Medulla oblongata (tissue), 1 donor: ENCODE measurements around the gene CFAP157.
A peak's percentile ranks its signal among the peaks of the same experiment; 100 is the strongest.
"Not testable (repeated sequence)": the region's sequence is repeated elsewhere in the genome, so short reads cannot be mapped to it uniquely, and the experiment has no call there.

Experiments used
- DNase-seq: peaks from one replicate; pipeline ENCODE4 v3.0.0-alpha.2; 2015; ENCODE audit errors: extremely low spot score

The CFAP157 gene

DNA sequence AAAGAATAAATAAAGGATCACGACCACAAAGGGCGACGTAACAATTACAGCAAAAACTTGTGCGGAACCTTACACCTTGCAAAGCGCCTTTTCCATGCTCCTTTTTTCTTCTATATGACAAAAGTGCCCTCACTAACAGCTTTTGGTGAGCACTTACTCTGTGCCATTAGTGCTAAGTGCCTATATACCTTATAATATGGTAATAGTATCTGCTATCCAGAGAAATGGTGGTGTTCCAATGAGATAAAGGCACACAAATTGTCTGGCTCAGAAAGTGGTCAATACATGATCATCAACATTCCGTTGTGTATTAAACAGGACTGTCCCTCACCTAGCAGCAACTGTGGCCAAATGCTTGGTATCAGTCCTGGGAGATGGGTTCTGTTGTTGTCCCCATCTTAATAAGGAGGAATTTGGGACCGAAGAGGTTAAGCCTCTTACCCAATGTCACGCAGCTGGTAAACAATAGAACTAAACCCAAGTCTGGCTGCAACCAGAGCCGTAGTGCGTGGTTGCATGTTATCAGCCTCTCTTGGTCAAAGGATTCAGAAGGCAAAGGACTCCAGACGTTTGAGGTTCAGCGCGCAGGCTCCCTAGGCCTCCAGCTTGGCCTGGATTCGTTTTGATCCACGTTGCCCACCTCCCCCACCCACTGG lies 28.9 kb downstream of the CFAP157 start:
- DNase-seq, result no peak

DNA sequence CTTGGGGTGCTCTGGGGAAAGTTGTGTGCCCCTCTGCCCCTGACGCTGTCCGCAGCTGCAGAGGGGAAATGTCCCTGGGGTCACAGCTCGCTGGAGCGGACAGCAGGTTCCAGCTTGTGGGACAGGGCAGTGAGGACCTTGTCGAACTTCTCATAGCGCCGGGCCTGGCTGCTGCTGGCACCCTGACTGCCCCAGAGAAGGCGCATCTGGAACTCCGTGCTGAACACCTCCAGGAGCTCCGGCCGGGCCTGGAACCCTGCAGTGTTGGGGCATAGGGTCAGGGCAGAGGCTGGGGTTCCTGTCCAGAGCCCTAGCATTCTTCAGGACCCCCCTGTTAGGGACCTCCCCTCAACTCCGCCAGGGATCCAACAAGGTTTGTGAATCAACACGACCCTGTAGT lies 31.9 kb downstream of the CFAP157 start:
- DNase-seq, result no peak

DNA sequence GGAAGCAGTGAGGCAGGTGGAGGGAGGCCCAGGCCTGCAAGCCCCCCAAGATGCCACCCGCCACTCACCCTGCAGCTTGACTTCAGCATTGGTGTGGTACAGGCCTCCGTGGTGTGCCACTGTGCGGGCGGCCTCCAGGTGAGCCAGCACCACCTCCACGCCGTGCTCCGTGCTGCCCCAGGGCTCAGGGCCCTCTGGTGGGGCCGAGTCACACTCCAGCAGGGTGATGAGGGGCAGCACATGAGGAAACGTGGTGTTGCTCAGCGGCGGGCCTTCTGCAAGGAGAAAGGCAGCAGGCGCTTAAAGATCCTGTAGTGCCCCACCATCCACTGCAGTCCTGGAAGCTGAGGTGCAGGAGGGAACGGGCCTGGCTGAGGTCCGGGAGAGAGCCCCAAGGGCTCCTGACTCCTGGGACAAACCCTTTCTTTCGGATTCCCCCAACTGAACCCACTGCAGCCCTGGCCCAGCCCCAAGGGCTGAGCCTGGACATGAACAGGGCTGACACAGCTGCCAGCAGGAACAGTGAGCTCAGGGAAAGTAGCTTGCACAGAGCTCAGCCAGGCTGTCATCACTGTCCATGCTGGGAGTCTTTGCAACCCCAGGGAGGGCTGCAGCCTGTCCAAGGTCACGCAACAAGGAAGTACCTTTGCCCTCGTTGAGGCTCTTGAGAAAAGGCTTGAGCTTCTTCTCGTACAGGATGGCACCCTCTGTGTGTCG lies 33.0 kb downstream of the CFAP157 start:
- DNase-seq, result no peak

DNA sequence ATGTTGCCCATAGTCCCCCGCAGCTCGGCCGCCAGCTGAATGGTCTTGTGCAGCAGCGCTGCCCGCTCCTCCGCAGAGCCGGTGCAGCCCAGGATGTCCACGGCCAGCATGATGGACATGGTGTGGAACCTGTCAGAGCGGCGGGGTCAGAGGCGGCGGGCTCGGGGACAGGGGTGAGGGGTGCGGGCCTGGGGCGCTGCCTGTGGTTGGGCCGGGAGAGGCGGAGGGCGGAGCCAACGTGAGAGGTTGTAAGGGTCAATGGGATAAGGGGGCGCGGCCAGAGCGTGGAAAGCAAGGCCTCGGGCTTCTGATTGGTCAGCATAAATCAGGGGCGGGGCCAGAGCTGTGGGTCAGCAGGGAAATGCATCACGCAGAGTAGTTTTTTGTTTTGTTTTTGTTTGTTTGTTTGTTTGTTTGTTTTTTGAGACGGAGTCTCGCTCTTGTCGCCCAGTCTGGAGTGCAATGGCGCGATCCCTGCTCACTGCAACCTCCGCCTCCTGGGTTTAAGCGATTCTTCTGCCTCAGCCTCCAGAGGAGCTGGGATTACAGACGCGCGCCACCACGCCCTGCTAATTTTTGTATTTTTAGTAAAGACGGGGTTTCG lies 35.1 kb downstream of the CFAP157 start:
- peak; percentile 88 for DNase-seq

DNA sequence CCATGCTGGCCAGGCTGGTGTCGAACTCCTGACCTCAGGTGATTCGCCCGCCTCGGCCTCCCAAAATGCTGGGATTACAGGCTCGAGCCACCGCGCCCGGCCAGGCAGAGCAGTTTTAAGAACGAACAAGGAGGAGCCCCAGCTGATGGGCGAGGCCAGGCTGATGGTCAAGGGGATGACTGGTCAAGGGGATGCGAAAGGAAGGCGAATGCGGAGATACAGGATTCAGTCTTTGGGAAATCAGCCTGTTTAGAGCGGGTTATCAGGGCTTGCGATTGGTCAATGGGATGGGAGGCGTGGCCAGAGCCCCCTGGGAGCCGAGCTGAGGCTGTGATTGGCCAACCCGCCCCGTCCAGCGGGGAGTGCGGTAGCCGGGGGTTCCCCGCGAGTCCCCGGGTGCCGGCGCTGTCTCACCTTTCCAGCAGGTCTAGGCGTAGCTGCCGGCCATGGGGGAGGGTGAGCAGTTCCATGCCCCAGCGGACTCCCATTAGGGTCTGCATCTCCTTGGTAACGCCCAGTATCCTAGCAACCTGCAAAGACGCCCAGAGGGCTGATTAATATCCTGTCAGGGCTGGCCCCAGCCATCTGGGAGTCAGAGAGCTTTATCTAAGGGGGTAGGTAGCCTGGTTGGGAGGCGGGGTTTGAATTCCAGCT lies 35.8 kb downstream of the CFAP157 start:
- DNase-seq, result peak; percentile 25

DNA sequence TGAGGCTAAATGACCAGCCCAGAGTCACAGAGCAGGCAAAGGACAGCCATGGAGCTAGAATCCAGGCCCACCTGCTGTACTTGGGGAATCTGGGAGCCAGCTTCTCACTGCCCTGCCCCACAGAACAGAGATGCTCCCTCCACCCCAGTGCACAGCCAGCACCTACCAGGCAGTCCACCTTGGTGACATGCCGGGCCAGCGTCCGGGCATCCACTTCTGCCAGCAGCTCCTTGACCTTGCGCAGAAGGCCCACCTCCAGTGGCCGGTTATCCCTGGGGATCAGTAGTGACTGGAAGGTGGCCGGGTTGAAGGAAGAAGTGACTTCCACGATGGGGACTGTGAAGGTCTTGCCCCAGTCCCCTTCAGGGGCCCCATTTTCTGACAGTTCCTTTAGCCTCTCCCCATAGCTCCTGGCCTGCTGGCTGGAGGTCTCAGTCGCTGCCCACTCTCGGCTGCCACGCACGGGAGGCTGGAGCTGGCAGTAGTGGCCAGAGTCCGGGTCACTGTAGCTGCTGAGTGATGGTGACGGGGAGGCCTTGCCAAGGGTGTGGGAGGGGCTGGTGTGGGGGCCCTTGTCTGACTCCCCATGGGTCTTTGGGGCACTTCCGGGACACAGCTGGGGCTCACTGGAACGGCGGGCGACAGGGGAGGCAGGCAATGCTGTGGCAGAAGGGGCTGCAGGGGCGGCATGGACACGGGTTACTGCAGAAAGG lies 37.8 kb downstream of the CFAP157 start:
- no peak for DNase-seq

DNA sequence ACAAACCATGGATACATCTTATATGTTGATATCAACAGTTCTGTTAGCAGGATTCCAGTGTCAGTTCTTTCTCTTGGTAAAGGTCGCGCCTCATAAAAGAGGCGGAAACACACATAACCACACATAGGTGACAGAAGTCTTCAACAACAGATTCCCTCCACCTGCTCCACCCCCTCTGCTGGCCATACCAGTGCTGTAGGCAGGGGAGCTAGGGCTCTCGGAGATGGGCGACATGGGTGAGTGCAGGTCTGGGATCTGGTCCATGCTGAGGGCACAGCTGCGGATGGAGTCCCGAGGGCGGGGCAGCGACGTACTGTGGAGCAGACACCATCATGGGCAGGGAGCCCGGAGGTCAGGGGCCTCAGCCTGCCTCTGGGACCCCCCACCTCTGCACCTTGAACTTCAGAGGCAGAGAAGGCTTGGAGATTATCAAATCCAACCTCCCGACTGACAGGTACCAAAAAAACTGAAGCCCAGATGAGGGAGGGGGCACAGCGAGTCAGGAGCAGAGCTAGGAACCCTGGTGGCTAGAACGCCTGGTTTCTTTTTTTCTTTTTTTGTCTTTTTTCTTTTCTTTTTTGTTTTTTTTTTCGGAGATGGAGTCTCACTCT lies 40.3 kb downstream of the CFAP157 start:
- DNase-seq, result no peak

DNA sequence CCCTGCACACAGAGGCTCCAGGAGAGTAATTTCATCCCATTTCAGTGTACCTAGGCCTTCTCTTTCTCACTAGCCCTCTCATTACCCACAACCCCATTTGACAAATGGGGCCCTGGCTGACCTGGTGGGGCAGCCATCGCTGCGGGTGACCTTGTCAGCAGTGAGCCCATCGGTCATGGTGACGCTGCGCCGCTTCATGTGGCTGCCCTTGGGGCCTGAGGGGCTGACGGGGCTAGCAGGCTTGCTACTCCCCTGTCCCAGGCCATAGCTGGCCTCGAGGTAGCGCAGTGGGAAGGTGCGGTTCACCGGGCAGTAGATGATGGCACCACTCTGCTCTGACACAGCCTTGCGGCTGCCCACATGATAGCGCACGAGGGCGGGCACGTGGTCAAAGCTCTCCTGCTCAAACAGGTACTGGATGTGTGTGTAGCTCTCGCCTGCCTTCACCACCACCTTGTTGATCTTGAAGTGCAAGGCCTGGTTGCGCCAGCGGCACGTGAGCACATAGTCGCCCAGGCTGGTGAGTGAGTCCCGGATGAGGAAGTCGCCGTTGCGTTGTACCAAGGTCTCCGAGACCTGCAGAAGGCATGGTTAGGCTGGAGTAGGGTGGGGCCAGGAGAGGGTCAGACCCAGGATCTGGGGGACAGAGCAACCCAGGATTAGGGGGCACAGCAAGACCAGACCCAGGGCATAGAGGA lies 42.5 kb downstream of the CFAP157 start:
- DNase-seq, result no peak

DNA sequence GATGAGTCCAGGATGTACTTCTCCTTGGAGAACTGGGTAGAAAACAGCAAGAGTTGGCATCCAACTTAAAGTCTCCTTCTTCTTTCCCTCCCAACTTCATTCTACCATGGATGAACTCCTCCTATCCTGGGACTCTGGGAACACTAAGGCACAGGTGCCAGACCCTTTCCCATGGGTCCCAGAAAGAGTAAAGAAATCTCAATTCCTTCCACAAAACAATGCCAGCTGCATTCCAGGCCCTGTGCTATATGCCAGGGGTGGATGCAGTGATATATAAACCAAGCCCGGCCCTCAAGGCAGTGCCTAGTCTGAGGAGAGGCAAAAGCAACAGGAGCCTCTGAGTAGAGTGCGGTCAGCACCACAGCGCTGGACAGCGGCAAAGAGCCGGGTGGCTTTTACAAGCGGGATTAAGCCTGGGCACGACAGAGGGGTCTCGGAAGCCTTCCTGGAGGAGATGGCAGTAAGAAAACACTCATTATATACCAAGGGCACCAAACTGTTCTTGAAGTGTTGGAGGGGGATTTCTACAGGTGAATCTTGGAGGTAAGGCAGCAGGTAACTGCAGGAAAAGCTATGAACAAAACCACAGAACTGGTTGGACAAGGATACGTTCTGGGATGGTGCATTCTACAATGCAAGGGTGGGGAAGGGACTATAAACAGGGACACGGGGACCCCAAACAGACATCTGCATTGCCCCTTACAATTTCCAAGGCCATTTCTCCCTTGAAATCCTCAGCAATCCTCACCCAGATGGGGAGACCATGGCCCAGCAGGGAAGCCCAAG lies 44.7 kb downstream of the CFAP157 start:
- DNase-seq, result no peak

DNA sequence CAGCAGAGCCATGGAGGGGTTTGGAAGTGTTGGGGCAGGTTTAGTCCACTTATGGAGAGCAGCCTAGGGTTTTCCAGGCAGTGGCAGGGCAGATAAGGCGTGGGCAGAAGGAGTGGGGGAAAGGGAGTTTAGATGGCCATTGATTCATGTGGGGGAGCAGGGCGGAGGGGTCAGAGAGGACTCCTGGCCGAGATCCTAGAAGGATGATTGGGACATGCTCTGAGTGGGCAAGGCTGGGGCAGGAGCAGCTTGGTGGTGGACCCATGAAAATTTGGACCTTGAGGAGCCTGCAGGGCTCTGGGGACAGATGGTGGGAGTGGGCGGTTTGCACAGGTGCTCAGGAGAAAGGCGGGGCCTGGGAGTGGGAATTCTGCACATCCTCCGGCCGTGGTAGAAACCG lies 46.4 kb downstream of the CFAP157 start:
- DNase-seq, result no peak

DNA sequence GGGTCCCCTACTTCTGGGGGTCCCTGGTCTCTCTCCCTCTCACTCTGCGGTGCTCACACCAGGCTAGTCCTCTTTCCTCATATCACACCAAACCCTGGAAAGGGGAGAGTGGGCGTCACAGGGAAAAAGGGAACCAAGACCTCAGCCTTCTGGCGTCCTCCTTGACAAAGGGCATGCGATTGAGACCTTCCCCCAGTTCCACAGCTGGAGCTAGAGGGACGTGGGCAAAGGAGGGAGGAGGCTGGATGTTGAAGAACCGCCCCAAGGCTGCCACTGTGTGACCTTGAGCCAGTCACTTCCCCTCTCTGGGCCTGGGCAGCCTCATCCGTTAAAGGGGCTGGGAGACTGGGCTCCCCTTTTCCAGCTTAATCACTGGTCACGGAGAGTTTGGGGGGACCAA lies 46.8 kb downstream of the CFAP157 start:
- DNase-seq, result no peak

DNA sequence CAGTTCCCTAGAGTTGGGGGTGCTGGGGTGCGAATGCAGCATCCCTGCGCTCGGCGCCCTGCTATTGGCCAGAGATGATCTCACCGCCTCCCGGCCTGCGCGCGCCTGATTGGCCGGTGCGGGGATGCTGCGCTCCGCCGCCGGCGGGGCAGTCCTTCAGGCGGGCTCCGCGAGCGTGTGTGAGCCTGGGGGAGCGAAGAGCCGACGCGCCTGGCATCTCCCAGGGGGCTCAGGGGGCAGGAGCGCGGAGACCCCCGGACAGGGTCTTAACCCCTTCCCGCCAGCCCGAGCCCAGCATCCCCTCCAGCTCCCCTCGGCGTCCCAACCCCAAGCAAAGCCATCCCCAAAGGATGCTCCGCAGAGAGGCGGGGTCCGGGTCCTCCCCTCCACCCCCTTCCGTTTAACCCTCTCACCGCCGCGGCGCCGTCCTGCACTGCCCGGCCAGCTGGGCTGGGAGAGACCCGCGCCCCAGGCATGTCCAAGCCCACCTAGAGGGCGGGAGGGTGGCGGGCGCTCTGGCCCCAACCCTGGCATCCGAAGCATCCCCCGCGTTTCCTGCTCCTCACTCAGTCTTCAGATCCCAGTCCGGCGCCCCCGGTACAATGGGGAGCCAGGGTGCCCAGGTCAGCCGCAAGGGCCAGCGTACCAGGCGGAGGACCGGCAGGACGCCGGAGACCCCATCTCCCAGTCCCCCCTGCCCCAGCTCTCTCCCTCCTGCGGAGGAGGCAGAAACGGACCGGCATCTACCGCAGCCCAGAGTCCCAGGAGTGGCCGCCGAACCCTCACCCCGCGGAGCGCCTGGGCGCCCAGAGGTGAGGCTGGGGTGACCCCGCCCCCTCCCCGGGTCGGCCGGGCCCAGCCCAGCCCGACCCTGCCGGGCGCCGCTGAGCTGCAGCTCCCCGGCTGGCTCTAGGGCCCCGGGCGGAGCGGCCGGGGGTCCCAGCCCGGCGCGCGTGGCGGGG lies 47.6 kb downstream of the CFAP157 start:
- DNase-seq, result peak; percentile 15

DNA sequence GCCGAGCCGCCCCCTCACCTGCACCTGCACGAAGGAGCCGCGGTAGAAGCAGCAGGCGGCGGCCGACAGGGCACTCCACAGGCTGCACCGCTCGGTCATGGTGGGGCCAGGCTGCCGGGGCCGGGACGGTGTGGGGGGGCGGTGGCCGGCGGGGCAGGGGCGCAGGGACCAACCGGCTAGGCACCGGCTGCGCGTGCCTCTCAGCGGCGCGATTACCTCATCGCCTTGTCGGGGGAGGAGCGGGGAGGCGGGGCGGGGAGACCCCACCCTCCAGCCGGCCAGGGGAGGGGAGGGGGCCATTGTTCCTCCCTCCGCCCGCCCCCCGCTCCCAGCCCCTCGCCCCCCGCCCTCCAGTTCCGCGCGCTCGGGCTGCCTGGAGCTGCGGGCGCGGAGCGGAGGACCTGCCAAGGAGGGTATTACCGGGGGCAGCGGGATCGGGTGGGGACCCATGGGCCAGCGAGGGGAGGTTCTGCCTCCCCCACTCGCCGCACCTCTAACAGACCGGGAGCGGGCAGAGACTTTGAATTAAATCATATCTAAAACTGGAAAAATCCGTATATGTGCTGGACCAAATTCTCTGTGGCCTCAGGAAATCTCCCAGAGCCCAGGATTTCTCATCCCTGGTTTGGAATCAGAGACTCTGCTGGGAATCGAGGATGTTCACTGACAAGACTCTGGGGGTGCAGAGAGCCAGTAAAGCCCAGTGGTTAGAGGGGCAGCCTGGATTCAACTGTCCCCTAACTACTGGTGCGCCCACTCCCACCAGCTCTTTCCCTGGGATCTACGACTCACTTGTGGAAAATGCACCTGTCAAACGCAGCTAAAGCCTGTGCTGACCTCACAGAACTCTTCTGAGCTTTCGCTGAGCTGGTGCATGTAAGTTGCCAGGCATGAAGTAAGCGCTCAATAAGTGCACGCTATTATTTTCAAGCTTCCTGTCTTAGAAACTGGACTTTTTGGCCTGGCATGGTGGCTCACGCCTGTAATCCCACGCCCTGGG lies 48.6 kb downstream of the CFAP157 start:
- DNase-seq, result no peak

DNA sequence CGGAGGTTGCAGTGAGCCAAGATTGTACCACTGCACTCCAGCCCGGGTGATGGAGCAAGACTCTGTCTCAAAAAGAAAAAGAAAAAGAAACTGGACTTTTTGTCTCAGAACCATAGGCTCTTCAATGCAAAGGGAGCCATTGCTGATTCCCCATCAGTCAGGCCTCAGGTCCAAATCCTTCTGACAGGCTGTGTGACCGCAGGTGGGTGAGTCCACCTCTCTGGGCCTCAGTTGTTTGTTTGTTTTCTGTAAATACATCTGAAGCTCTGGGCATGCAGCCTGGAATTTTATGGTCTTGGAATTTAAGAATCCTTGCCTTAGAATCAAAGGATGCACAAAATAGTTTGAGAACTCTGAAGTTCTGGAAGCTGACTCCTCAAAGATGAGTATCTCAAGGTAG lies 49.4 kb downstream of the CFAP157 start:
- DNase-seq, result no peak

DNA sequence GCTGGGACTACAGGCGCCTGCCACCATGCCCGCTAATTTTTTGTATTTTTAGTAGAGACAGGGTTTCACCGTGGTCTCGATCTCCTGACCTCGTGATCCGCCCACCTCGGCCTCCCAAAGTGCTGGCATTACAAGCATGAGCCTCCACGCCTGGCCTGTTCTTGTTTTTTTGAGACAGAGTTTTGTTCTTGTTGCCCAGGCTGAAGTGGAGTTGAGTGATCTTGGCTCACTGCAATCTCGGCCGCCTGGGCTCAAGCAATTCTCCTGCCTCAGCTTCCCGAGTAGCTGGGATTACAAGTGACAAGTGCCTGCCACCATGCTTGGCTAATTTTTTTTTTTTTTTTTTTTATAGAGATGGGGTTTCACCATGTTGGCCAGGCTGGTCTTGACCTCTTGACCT lies 50.0 kb downstream of the CFAP157 start:
- DNase-seq, result not testable (repeated sequence)

DNA sequence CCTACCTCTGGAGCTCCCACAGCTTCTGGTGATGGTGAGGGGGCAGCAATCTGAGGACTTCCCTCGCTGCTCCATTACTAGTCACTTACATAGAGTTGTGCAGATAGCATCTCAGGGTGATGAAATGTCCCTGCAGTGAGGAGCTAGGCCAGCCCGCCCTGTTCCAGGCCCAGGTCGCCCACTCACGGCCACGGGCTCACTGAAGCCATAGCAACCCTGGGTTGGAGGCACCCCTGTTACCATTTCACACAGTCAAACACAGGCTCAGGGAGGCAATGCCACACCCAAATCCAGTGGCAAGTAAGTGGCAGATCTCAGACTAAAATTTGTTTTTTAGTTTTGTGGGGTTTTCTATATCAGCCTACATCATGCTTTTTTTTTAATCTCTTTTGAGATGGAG lies 52.1 kb downstream of the CFAP157 start:
- DNase-seq, result no peak

DNA sequence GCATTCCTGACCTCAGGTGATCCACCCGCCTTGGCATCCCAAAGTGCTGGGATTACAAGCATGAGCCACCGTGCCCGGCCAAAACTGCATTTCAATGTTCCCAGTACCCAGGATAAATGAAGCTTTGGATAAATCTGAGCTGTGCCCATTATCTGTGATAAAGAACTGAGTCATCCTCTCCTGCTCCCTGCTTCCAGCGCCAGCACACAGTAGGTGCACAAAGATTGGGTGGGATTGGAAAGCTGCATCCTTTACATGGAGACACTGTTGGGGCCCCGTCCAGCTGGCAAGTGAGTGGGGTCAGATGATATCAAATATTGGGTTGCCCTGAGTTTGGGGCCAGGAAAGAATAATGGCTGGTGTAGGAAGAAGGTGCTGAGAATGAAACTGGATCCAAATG lies 54.3 kb downstream of the CFAP157 start:
- no peak for DNase-seq

DNA sequence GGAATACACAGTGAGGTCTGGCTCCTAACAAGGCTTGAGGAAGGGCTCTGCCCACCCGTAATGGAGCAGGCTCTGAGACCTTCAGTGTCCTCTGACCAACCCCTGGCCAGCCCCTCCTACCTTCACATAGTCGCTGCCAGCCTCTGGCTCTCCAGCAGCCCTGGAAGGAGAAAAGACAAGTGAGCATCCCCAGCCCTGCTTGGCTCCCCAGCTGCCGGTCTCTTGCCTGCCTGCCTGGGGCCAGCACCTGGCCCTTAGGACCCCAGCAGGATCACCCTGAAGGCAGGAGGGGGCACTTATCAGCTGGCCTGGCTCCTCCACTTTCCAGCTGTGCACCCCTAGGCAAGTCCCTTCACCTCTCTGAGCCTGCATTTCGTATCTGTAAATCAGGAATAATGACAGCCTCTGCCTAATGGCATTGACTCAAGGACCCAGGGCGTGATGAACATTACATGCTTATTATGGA lies 54.7 kb downstream of the CFAP157 start:
- no peak for DNase-seq
